Neuronal stem cell (in vitro differentiated cells): ENCODE measurements around the gene CGB5.
"Not testable (repeated sequence)": the region's sequence is repeated elsewhere in the genome, so short reads cannot be mapped to it uniquely, and the experiment has no call there.

ENCODE experiments used
- DNase-seq: peaks from one replicate; pipeline ENCODE4 v3.0.0-alpha.2; 2013; ENCODE audit warnings: low spot score
- H2AFZ ChIP-seq: one replicate; pipeline ENCODE4 v1.6.1; 2013; ENCODE audit warnings: mild to moderate bottlenecking, low read length, inconsistent platforms
- H2AK5ac ChIP-seq: 2 replicates; pipeline ENCODE4 v1.6.1; 2013; ENCODE audit warnings: low read depth, mild to moderate bottlenecking, inconsistent platforms, low read length, moderate library complexity, mixed read lengths
- H2BK120ac ChIP-seq: 2 replicates; pipeline ENCODE4 v1.6.1; 2013; ENCODE audit warnings: low read depth, mild to moderate bottlenecking, inconsistent platforms, low read length, moderate library complexity, mixed read lengths
- H2BK12ac ChIP-seq: one replicate; pipeline ENCODE4 v1.6.1; 2013; ENCODE audit warnings: low read length, inconsistent platforms
- H2BK15ac ChIP-seq: 2 replicates; pipeline ENCODE4 v1.6.1; 2013; ENCODE audit warnings: mild to moderate bottlenecking, low read length, inconsistent platforms, mixed read lengths
- H2BK5ac ChIP-seq: one replicate; pipeline ENCODE4 v1.6.1; 2013; ENCODE audit warnings: inconsistent platforms, mild to moderate bottlenecking, low read length, moderate library complexity
- H3K14ac ChIP-seq: one replicate; pipeline ENCODE4 v1.6.1; 2013; ENCODE audit warnings: low read length, inconsistent platforms
- H3K18ac ChIP-seq: 2 replicates; pipeline ENCODE4 v1.6.1; 2013; ENCODE audit warnings: low read length, inconsistent platforms
- H3K23ac ChIP-seq: 2 replicates; pipeline ENCODE4 v1.6.1; 2013; ENCODE audit warnings: low read depth, mild to moderate bottlenecking, mixed read lengths, low read length, inconsistent platforms; ENCODE audit not compliant: poor library complexity
- H3K27ac ChIP-seq: replicated peaks from 3 replicates; pipeline ENCODE4 v1.5.1; 2013; ENCODE audit warnings: low read length, inconsistent platforms
- H3K27me3 ChIP-seq, 3 experiments: 2 replicates each; pipeline ENCODE4 v1.6.1; 2013; ENCODE audit warnings: low read length in 3 of 3, mild to moderate bottlenecking in 2 of 3, inconsistent platforms in 1 of 3, low read depth in 1 of 3, mixed read lengths in 1 of 3, moderate library complexity in 1 of 3; ENCODE audit not compliant: control insufficient read depth in 3 of 3, insufficient read depth in 3 of 3
- H3K36me3 ChIP-seq, 2 donors: replicated peaks in 1 of 2; 2 replicates each; pipeline ENCODE4 v1.6.1; 2013; ENCODE audit warnings: low read length in 2 of 2; ENCODE audit not compliant: control insufficient read depth in 2 of 2, insufficient read depth in 2 of 2
- H3K4ac ChIP-seq: 2 replicates; pipeline ENCODE4 v1.6.1; 2013; ENCODE audit warnings: inconsistent platforms, mild to moderate bottlenecking, low read length, moderate library complexity
- H3K4me1 ChIP-seq, 2 donors: 1 replicate in 1 of 2; 2 replicates in 1 of 2; pipeline ENCODE4 v1.6.1; 2013; ENCODE audit warnings: low read length in 2 of 2, low read depth in 1 of 2; ENCODE audit not compliant: control insufficient read depth in 2 of 2, insufficient read depth in 1 of 2
- H3K4me2 ChIP-seq: one replicate; pipeline ENCODE4 v1.6.1; 2013; ENCODE audit warnings: mild to moderate bottlenecking, low read length, inconsistent platforms; ENCODE audit not compliant: insufficient read depth, poor library complexity, severe bottlenecking
- H3K4me3 ChIP-seq, 2 donors: 2 replicates each; pipeline ENCODE4 v1.5.1; 2013; ENCODE audit warnings: low read length in 2 of 2, mild to moderate bottlenecking in 2 of 2, inconsistent platforms in 1 of 2, moderate library complexity in 1 of 2
- H3K79me1 ChIP-seq: one replicate; pipeline ENCODE4 v1.6.1; 2013; ENCODE audit warnings: low read depth, mild to moderate bottlenecking, inconsistent platforms, low read length, moderate library complexity
- H3K9ac ChIP-seq: one replicate; pipeline ENCODE4 v1.6.1; 2013; ENCODE audit warnings: mild to moderate bottlenecking, low read depth, low read length, inconsistent platforms; ENCODE audit not compliant: poor library complexity
- H3K9me3 ChIP-seq, 2 donors: replicated peaks in 1 of 2; 2 replicates each; pipeline versions ENCODE3 to v1.6.1; 2013; ENCODE audit warnings: low read length in 2 of 2, mild to moderate bottlenecking in 2 of 2, inconsistent platforms in 1 of 2, low read depth in 1 of 2, mixed read lengths in 1 of 2, moderate library complexity in 1 of 2; ENCODE audit not compliant: control insufficient read depth in 2 of 2, insufficient read depth in 1 of 2
- H4K8ac ChIP-seq: one replicate; pipeline ENCODE4 v1.6.1; 2013; ENCODE audit warnings: low read depth, mild to moderate bottlenecking, inconsistent platforms, low read length, moderate library complexity
- H4K91ac ChIP-seq: one replicate; pipeline ENCODE4 v1.6.1; 2013; ENCODE audit warnings: low read length, low read depth, mild to moderate bottlenecking, inconsistent platforms; ENCODE audit not compliant: poor library complexity
- WGBS, 2 donors: extraction: QIAGEN DNeasy Blood & Tissue Kit; methylation state at CpG; one replicate each; pipeline ENCODE4 v1.1.7; 2013; ENCODE audit warnings: missing lambda C conversion rate in 2 of 2, mixed read lengths in 1 of 2; ENCODE audit not compliant: insufficient read length in 2 of 2, insufficient replicate concordance in 1 of 2; ENCODE audit errors: extremely low coverage in 2 of 2; 5-methylcytosine and 5-hydroxymethylcytosine counted together

The CGB5 gene

GRCh38 chr19:49018388-49019241 lies 25.0 kb upstream of the CGB5 start:
- H3K27ac ChIP-seq, H3K14ac ChIP-seq, H3K9ac ChIP-seq, H4K8ac ChIP-seq, H3K4me3 ChIP-seq, H2BK120ac ChIP-seq, H3K23ac ChIP-seq, H3K79me1 ChIP-seq, H3K9me3 ChIP-seq, H3K4ac ChIP-seq, H2BK15ac ChIP-seq, H3K4me1 ChIP-seq, H2BK12ac ChIP-seq, DNase-seq, H4K91ac ChIP-seq, H2AFZ ChIP-seq: not testable (repeated sequence)
- H2AK5ac ChIP-seq = peak overlapping the region; percentile 37
- H3K27me3 ChIP-seq = peaks cover 0 to 25% (median 0%) of the 10 kb centered on the region in 3 experiments
- WGBS, 2 donors = no CpG with 5 or more reads among the region's 50 CpGs
- peak overlapping the region; percentile 75 for H2BK5ac ChIP-seq
- H3K4me2 ChIP-seq = peak overlapping the region; percentile 23
- H3K18ac ChIP-seq = peak overlapping the region; percentile 15
- H3K36me3 ChIP-seq = peaks cover 15 to 33% of the 10 kb centered on the region in 2 donors

GRCh38 chr19:49019242-49019932 lies 24.3 kb upstream of the CGB5 start:
- Histone ChIP-seq H2BK15ac (no peak overlapping the region), H3K27ac (no peak overlapping the region), H2BK5ac (no peak overlapping the region), H2BK12ac (no peak overlapping the region), H3K36me3 (peaks cover 15 to 26% of the 10 kb centered on the region in 2 donors), H3K18ac (peak overlapping the region; percentile 57), H2AK5ac (no peak overlapping the region), H3K79me1 (no peaks in the 10 kb centered on the region), H3K14ac (no peak overlapping the region), H3K4me1 (peaks cover 9% of the 10 kb centered on the region in 2 donors), H2BK120ac (no peak overlapping the region), H3K4ac (no peak overlapping the region), H4K8ac (no peak overlapping the region), H3K23ac (no peak overlapping the region), H3K9me3 (no peaks in the 10 kb centered on the region), H4K91ac (no peak overlapping the region), H3K27me3 (peaks cover 0 to 25% (median 0%) of the 10 kb centered on the region in 3 experiments), H3K9ac (no peak overlapping the region), H2AFZ (no peak overlapping the region), H3K4me2 (peak overlapping the region; percentile 31), H3K4me3 (peak overlapping the region in 1 of 2 donors; percentile 60)
- DNase-seq = no peak
- no CpG with 5 or more reads among the region's 41 CpGs for WGBS, 2 donors

GRCh38 chr19:49020342-49020741 lies 23.3 kb upstream of the CGB5 start:
- no peak for DNase-seq
- Histone ChIP-seq H3K79me1 (no peaks in the 10 kb centered on the region), H4K8ac (no peak overlapping the region), H2AK5ac (no peak overlapping the region), H2BK15ac (no peak overlapping the region), H3K4me2 (no peak overlapping the region), H3K18ac (no peak overlapping the region), H3K23ac (peak overlapping the region; percentile 73), H3K9me3 (no peaks in the 10 kb centered on the region), H3K4me3 (no peak overlapping the region), H3K4ac (no peak overlapping the region), H3K14ac (no peak overlapping the region), H4K91ac (no peak overlapping the region), H3K9ac (no peak overlapping the region), H2BK12ac (no peak overlapping the region), H2BK120ac (no peak overlapping the region), H3K4me1 (peaks cover 9% of the 10 kb centered on the region in 2 donors), H3K27me3 (peaks cover 0 to 25% (median 0%) of the 10 kb centered on the region in 3 experiments), H3K36me3 (peaks cover 6 to 17% of the 10 kb centered on the region in 2 donors), H3K27ac (no peak overlapping the region), H2BK5ac (no peak overlapping the region), H2AFZ (no peak overlapping the region)
- WGBS, 2 donors = no CpG with 5 or more reads among the region's 11 CpGs
